SH-SY5Y (cell line): Measurements from ENCODE around the gene RHBDD1.

Experiments used
- GATA2 ChIP-seq: IDR thresholded peaks from 2 replicates; pipeline ENCODE4 v1.6.1; 2011; ENCODE audit warnings: mild to moderate bottlenecking, low read depth, low read length
- GATA3 ChIP-seq: IDR thresholded peaks from 2 replicates; pipeline ENCODE4 v1.6.1; 2011; ENCODE audit warnings: low read depth, mild to moderate bottlenecking, low read length, moderate library complexity

The RHBDD1 gene

DNA sequence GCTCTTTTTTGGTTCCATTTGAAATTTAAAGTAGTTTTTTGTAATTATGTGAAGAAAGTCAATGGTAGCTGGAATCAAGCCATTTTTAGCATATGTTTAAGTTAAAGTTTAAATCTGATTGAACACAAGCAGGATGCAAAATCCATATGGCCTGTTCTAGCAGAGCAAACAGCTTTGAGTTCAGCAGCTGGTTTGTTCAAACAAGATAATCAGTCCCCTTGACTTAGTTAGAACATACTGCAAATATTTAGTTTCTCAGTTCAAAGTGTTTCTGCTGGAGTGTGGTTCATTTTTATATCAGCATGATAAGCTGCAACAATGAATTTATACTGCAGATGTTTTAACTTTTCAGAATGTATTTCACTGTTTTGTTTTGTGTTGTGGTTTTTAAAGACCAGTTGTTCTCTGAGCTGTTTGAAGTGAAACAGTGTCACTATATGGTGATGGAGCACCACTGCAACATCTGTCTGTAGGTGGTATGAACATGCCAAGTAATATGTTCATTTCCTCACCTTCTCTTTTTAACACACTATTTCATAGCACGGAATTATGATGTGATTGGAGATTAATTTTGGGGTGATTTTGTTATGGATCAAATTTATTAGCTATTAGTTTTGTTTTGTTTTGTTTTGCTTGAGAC is 202.8 kb downstream of the RHBDD1 start:
- TF ChIP-seq GATA3 (no peak), GATA2 (no peak)

- TF ChIP-seq GATA3 (no peak), GATA2 (no peak)
Measured at GRCh38 chr2:227043981-227044380, 208.1 kb downstream of the RHBDD1 start.
